HG02884 (cell line): ENCODE results near the gene CFC1.
"Not testable (repeated sequence)": the region's sequence is repeated elsewhere in the genome, so short reads cannot be mapped to it uniquely, and the experiment has no call there.

Experiments
- ATAC-seq: cut with Tn5 transposase; IDR thresholded peaks from one replicate; pipeline ENCODE4 v1.9.1; 2021; ENCODE audit warnings: mild to moderate bottlenecking, moderate library complexity; ENCODE audit not compliant: unreplicated experiment

Gene CFC1

GRCh38 chr2:130583582-130583981, 15.8 kb downstream of the CFC1 start:
- not testable (repeated sequence) for ATAC-seq

GRCh38 chr2:130582970-130583369, 16.4 kb downstream of the CFC1 start:
- not testable (repeated sequence) for ATAC-seq

- ATAC-seq: not testable (repeated sequence)
Observed at GRCh38 chr2:130581491-130581890, 17.9 kb downstream of the CFC1 start.

GRCh38 chr2:130579121-130579520, 20.3 kb downstream of the CFC1 start:
- ATAC-seq: not testable (repeated sequence)

- not testable (repeated sequence) for ATAC-seq
Observed at GRCh38 chr2:130577559-130577958, 21.8 kb downstream of the CFC1 start.

- ATAC-seq: not testable (repeated sequence)
Observed at GRCh38 chr2:130576209-130576784, 23.1 kb downstream of the CFC1 start.

DNA sequence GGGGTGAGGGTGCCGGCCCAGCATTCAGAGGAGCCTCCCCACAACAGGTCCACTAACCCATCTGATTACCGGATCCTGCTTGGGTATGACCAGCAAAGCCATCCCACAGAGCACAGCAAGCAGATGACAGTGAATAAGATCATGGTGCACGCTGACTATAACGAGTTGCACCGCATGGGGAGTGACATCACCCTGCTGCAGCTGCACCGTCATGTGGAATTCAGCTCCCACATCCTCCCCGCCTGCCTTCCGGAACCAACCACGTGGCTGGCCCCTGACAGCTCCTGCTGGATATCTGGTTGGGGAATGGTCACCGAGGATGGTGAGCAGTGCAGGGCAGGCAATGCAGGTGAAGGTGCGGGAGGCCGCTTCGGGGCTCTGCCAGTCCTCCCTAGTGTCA, 25.1 kb downstream of the CFC1 start:
- not testable (repeated sequence) for ATAC-seq

- ATAC-seq: not testable (repeated sequence)
Observed at GRCh38 chr2:130571929-130572328, 27.4 kb downstream of the CFC1 start.

GRCh38 chr2:130566165-130566564, 33.2 kb downstream of the CFC1 start:
- not testable (repeated sequence) for ATAC-seq

GRCh38 chr2:130556441-130556840, 42.9 kb downstream of the CFC1 start:
- not testable (repeated sequence) for ATAC-seq

GRCh38 chr2:130554178-130554577, 45.2 kb downstream of the CFC1 start:
- ATAC-seq: not testable (repeated sequence)

- ATAC-seq: not testable (repeated sequence)
Observed at GRCh38 chr2:130549475-130549874, 49.9 kb downstream of the CFC1 start.

- not testable (repeated sequence) for ATAC-seq
Observed at GRCh38 chr2:130548418-130548817, 51.0 kb downstream of the CFC1 start.

DNA sequence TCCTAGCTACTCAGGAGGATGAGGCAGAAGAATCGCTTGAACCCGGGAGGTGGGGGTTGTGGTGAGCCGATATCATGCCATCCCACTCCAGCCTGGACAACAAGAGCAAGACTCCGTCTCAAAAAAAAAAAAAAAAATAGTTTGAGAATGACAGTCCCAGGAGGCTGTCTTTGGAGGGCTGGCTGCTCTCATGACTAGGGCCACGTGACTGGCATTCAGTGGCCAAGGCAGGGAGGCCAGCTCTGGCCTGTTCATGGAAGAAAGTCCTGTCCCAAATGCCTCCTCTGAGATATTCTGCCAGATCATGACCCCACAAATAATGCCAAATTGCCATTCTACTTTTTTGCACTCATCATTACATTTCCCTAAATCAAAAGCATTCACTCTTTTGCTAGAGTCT, 54.4 kb downstream of the CFC1 start:
- not testable (repeated sequence) for ATAC-seq

DNA sequence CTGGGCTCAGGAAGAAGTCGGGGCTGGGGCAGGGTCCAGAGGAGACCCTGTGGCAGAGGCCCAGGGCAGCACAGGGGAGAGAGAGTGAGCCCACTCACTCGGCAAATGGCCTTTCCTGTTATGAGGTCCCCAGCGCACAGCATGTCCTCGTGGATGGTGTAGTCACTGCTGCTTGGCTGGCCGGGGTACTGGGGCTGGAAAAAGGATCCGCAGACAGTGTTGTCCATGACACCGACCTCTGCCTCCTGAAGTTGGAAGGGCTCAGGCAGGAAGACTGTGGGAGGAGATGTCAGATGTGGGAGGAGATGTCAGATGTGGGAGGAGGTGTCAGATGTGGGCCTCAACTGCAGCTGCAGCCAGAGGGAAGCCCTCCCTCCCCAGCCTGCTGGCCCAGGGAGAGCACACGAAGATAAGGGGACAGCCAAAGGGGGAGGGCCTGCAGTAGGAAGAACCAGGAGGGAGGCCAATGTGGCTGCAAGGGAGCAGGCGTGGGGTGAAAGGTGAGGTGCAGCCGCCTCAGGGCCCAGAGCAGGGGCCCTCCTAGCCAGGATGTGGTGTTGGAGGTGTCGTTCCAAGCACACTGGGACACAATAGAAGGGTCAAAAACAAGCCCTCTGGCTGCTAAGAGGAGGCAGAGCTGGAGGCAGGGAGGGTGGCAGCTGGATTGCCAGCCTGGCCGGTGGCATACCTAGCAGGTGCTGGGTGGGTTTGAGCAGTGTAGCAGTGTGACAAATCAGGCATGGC, 55.4 kb downstream of the CFC1 start:
- not testable (repeated sequence) for ATAC-seq

GRCh38 chr2:130542789-130543188, 56.6 kb downstream of the CFC1 start:
- ATAC-seq: not testable (repeated sequence)
